Measurements from ENCODE around the gene CHAC2. TPM values are rescaled to one million over a fixed set of nuclear protein-coding genes. Genes with fewer than 3 reads are reported as not detected.
"Not testable (repeated sequence)": the region's sequence is repeated elsewhere in the genome, so short reads cannot be mapped to it uniquely, and the experiment has no call there.

The CHAC2 gene
- 1 to 10 TPM in 3 of 4 donors, under 1 TPM in 1; 0.51 to 5.3 (median 2.9) TPM for total RNA-seq

DNA sequence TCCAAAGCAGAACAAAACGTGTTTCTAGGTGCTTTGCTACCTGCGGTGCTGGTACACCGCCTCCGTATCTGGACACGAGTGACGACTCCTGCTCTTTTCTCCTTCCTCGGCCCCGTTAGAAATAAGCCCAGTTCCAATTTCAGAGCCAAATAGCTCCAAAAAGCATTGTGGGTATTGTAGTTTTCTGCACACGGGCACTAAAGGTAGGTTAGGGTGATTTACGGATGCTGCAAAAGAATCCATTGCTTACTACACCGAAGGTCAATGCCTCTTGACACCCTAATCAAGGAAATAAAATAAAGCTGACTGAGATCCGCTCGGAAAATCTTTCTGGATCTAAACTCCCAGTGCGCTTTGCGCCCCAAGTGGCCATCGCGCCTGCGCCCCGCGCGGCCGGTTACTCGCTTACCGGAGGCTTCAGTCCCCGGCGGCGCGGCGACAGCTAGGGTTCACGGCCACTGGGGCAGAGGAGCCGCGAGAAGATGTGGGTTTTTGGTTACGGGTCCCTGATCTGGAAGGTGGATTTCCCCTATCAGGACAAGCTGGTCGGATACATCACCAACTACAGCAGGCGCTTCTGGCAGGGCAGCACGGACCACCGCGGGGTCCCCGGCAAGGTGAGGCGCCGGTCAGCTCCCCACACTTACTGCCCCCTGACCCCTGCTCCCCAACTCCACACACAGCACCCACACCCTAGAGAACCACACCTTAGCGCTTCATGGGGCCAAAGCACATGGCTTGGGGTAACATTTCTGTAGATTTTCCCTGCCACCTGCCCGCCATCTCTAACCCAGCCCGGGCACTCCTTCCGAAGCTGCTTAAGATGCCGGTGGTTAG is at the start of gene CHAC2:
Gene CHAC2 (plus strand): TSS at position 400 of the 837 bp plus-strand sequence. CDS start 83 bp downstream, at position 483.
- Histone ChIP-seq H3K4me1 (no peaks in the 10 kb centered on the region), H3K27me3 (no peaks in the 10 kb centered on the region), H3K27ac (peak within 1 kb of the TSS; percentile 81 to 82), H3K4me3 (peak within 1 kb of the TSS; percentile 90 to 94), H3K36me3 (no peaks in the 10 kb centered on the region), H3K9me3 (no peaks in the 10 kb centered on the region)
- TF ChIP-seq CTCF (IDR thresholded peaks at IDR 0.05) (peak; percentile 25 to 59 (median 44)), POLR2A (IDR thresholded peaks at IDR 0.05) (peak; percentile 14 to 23)
- peak; percentile 77 to 78 for DNase-seq
- intact Hi-C loops (cut with DNase I; ENCODE audit: low total_unique reads): no loop called here

DNA sequence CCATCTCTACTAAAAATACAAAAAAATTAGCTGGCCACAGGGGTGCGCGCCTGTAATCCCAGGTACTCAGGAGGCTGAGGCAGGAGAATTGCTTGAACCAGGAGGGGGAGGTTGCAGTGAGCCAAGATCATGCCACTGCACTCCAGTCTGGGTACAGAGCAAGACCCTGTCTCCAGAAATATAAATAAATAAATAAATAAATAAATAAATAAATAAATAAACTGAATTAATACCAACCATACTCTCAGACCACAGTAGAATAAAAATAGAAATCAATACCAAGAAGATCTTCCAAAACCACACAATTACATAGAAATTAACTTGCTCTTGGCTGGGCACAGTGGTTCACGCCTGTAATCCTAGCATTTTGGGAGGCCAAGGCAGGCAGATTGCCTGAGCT is 46.7 kb upstream of the CHAC2 start:
- H3K27ac ChIP-seq; H3K9me3 ChIP-seq; H3K36me3 ChIP-seq; H3K4me3 ChIP-seq; H3K4me1 ChIP-seq; DNase-seq; intact Hi-C loops (cut with DNase I; ENCODE audit: low total_unique reads); H3K27me3 ChIP-seq: not testable (repeated sequence)

- Histone ChIP-seq H3K4me3 (no peak overlapping the region), H3K36me3 (no peaks in the 10 kb centered on the region), H3K9me3 (no peaks in the 10 kb centered on the region), H3K27me3 (no peaks in the 10 kb centered on the region), H3K4me1 (no peaks in the 10 kb centered on the region), H3K27ac (no peak overlapping the region)
- intact Hi-C loops (cut with DNase I; ENCODE audit: low total_unique reads): no loop called here
- no peak for DNase-seq
- no peak for TF ChIP-seq POLR2A (IDR thresholded peaks at IDR 0.05)
- no peak for TF ChIP-seq CTCF (IDR thresholded peaks at IDR 0.05)
Measured at GRCh38 chr2:53724536-53724935, 43.1 kb upstream of the CHAC2 start.

DNA sequence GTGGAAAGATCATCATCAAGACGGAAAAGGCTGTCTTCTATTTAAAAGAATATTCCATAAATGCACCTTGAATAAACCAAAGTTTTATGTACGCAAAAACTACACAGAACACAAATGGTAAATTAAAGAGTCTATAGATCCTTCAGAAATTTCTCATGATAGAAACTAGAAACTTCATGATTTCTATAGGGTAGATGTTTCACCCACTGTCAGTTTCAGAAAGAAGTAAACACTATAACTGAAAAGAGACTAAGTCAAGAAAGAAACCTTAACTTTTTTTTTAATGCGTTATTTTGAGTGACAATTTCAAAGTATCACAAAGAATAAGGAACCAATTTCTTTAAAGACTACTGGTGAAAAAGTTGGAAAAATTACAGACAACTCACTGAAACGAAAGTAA is 41.9 kb upstream of the CHAC2 start:
- no peak overlapping the region for H3K27ac ChIP-seq
- TF ChIP-seq POLR2A (IDR thresholded peaks at IDR 0.05) (no peak), CTCF (IDR thresholded peaks at IDR 0.05) (no peak)
- H3K4me3 ChIP-seq: no peak overlapping the region
- H3K36me3 ChIP-seq: no peaks in the 10 kb centered on the region
- H3K9me3 ChIP-seq: no peaks in the 10 kb centered on the region
- H3K4me1 ChIP-seq: no peaks in the 10 kb centered on the region
- no peak for DNase-seq
- intact Hi-C loops (cut with DNase I; ENCODE audit: low total_unique reads): no loop called here
- no peaks in the 10 kb centered on the region for H3K27me3 ChIP-seq

- Histone ChIP-seq H3K9me3 (no peaks in the 10 kb centered on the region), H3K4me1 (no peaks in the 10 kb centered on the region)
Measured at GRCh38 chr2:53727921-53728320, 39.7 kb upstream of the CHAC2 start.

More at GRCh38 chr2:53727921-53728320, 39.7 kb upstream of the CHAC2 start:
- H3K36me3 ChIP-seq: no peaks in the 10 kb centered on the region
- no peak for DNase-seq
- H3K4me3 ChIP-seq: no peak overlapping the region
- no peak for TF ChIP-seq CTCF (IDR thresholded peaks at IDR 0.05)
- no peak for TF ChIP-seq POLR2A (IDR thresholded peaks at IDR 0.05)
- H3K27ac ChIP-seq: no peak overlapping the region
- intact Hi-C loops (cut with DNase I; ENCODE audit: low total_unique reads): no loop called here
- no peaks in the 10 kb centered on the region for H3K27me3 ChIP-seq
